GM13976 (cell line): Measurements from ENCODE around the gene AFG3L2.

Experiments
- DNase-seq: peaks from one replicate; pipeline ENCODE4 v3.0.0; 2012; ENCODE audit warnings: low spot score
- in situ Hi-C: fragments of 300-500 bp; cut with MboI; formaldehyde crosslinking; loops from one replicate; pipeline ENCODE4 v1.12.0; 2022; ENCODE audit warnings: low sequenced_read_pairs, mixed read lengths, inconsistent platforms; ENCODE audit not compliant: unreplicated experiment
- TF ChIP-seq, protein P1 (sequence below): IDR thresholded peaks from 2 replicates; pipeline ENCODE4 v1.5.1; 2012; ENCODE audit warnings: borderline replicate concordance, mild to moderate bottlenecking; ENCODE audit not compliant: insufficient read depth; ENCODE audit errors: extremely low read depth, missing control alignments, control extremely low read depth

The AFG3L2 gene

DNA sequence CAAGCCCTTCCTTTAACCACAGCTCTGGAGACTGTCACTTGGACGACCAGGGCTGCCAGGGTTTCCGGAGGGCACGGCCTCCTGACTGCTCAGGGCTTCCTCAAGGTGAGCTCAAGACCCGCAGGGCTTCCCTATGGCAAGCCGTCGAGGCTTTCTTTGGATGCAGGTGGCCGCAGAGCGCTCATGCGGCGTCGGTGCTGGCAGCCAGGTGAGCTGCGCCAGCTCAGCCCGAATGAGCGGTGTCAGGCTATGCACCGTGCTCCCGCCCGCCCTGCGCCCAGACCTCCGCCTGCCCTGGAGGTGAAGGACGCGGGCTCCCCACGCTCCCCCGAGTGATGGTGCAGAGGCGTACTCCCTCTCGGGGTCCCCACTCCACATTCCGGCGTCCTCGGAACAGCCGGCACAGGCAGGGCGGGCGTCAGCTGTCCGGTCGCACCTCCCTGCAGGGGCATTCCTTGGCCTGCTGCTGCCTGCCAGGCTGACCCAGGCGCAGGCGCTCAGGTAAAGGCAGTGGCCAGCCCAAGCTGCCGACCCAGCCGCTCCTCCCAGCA is 89.8 kb downstream of the AFG3L2 start:
- in situ Hi-C loops: no loop called here
- DNase-seq: no peak
- TF ChIP-seq, protein P1, sequence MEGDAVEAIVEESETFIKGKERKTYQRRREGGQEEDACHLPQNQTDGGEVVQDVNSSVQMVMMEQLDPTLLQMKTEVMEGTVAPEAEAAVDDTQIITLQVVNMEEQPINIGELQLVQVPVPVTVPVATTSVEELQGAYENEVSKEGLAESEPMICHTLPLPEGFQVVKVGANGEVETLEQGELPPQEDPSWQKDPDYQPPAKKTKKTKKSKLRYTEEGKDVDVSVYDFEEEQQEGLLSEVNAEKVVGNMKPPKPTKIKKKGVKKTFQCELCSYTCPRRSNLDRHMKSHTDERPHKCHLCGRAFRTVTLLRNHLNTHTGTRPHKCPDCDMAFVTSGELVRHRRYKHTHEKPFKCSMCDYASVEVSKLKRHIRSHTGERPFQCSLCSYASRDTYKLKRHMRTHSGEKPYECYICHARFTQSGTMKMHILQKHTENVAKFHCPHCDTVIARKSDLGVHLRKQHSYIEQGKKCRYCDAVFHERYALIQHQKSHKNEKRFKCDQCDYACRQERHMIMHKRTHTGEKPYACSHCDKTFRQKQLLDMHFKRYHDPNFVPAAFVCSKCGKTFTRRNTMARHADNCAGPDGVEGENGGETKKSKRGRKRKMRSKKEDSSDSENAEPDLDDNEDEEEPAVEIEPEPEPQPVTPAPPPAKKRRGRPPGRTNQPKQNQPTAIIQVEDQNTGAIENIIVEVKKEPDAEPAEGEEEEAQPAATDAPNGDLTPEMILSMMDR: no peak

DNA sequence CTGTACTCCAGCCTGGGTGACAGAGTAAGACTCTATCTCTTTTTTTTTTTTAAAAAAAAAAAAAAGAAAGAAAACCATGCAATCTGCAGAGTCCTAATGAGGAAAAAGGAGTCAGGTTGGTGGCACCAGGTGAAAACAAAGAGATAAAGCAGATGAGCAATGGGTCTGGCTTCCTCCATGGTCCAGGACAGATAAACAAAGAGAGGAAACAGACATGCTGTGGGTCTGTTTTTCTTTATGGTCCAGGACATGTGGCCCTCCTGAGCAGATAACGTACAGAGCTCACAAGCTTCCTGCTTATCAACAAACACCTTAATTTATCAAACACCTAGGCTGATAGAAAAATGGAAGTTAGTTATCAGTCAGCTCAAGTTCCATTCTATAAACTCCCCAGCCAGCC is 93.4 kb downstream of the AFG3L2 start:
- TF ChIP-seq, protein P1: no peak
- no peak for DNase-seq
- in situ Hi-C loops: no loop called here

DNA sequence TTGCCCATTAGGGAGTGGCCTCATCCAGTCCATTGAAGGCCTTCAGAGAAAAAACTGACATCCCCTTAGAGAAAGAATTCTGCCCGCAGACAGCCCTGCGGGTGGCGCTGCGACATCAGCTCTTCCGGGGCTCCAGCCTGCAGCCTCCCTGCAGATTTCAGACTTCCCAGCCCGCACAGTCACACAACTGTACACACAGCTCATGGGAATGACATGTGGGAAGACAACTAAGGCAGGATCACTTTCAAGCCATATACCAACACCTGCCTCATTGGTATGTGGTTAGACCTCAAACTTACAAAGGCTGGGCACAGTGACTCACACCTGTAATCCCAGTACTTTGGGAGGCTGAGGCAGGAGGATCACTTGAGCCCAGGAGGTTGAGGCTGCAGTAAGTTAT is 93.8 kb downstream of the AFG3L2 start:
- in situ Hi-C loops: no loop called here
- DNase-seq: no peak

DNA sequence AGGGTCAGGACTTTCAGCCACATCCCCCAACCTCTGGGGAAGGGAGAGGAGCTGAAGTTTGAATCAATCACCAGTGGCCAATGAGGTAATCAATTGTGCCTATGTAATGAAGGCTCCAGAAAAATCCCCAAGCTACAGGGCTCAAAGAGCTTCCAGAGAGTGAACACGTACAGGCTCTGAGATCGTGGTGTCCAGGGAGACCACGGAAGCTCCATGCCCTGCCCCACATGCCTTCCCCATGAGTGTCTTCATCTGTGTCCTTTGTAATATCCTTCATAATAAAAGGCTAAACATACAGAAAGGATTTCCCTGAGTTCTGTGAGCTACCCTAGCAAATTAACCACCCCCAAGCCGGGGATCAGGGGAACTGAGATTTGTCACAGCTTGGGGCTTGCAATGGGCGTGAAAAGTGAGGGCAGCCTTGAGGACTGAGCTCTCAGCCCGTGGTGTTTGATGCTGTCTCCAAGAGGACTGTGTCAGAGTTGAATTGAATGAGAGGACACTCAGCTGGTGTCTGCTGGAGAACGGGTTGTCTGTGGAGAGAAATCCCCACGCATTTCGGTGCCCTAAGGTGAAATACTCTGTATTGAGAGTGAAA is 94.5 kb downstream of the AFG3L2 start:
- DNase-seq: no peak
- in situ Hi-C loops: no loop called here
- TF ChIP-seq, protein P1: no peak

More for the DNA sequence above, 93.8 kb downstream of the AFG3L2 start:
- TF ChIP-seq, protein P1: peak; percentile 6

DNA sequence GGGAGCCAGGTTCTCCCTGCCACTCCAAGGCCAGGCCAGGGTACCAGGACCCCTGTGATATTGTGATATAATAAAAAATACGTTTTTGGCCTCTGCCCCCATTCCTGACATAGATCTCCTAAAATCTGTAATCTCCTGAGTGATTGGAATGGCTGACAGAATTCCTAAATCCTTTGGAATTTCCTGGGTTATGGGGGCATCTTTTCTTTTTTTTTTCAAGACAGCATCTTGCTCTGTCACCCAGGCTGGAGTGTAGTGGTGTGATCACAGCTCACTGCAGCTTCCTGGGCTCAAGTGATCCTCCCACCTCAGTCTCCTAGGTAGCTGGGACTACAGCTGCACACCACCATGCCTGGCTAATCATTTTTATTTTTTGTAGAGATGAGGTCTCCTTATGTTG is 95.2 kb downstream of the AFG3L2 start:
- TF ChIP-seq, protein P1: no peak

DNA sequence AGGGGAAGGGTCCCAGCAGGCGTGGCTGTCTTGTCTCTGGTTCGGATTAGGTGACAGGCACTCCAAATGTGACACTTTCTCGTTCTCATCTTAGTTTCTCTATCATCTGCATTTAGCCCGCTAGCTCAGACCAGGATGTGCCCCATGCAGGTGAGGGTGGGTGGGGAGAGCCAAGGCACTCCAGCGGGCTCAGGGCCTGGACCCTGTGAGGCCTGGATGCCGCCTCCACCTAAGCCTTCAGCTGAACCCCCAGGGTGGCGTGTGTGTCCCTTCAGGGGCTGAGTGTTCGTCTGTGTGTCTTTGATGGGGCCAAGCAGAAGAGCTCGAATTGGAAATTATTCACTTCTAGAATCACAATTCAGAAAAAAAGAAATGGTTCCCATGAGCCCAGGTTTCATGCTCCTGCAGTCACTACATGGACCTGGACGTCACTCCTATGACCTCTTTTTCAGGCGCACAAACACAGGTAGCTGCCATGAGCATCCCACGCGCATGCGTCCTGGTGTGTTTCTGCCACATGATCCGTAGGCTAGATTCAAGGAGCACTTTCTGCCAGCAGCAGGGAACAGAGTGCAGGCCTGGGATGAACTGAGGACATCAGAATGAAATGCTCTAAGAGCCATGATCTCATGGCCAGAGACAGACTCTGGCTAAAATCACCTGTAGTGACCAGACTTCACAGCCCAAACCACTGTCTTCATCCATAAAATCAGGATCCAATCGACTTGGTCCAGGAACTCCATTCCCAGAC is 97.1 kb downstream of the AFG3L2 start:
- no peak for DNase-seq
- in situ Hi-C loops: no loop called here
- TF ChIP-seq, protein P1: no peak

More for the DNA sequence above, 95.2 kb downstream of the AFG3L2 start:
- in situ Hi-C loops: no loop called here
- DNase-seq: no peak
